Activated B cell treated with CpG ODN at 0.5 μM for 24 hours (primary cell): ENCODE results near the gene H6PD. TPM values are rescaled to one million over a fixed set of nuclear protein-coding genes. Genes with fewer than 3 reads are reported as not detected.

Source experiments
- ATAC-seq: fragments of 200-7000 bp; cut with Tn5 transposase; one replicate; pipeline ENCODE4 v1.10.0; 2021; ENCODE audit warnings: low read depth, mild to moderate bottlenecking, moderate library complexity
- CTCF ChIA-PET: fragments of 350-600 bp; sonication (Branson Sonifier 250); formaldehyde crosslinking; loops from one replicate; lab custom pipeline; 2021; ENCODE audit warnings: antibody characterized with exemption; lab: Charles Lee
- POLR2A ChIA-PET: fragments of 350-600 bp; sonication (Branson Sonifier 250); formaldehyde crosslinking; loops from one replicate; lab custom pipeline; 2021; ENCODE audit warnings: antibody characterized with exemption; lab: Charles Lee
- DNase-seq: peaks from one replicate; pipeline ENCODE4 v3.0.0; 2022
- H3K27ac Mint-ChIP-seq: one replicate; pipeline ENCODE4 v1.8.0; 2020; ENCODE audit warnings: mixed read lengths
- H3K27me3 Mint-ChIP-seq: one replicate; pipeline ENCODE4 v1.8.0; 2021; ENCODE audit warnings: mixed read lengths
- H3K36me3 Mint-ChIP-seq: one replicate; pipeline ENCODE4 v1.8.0; 2021; ENCODE audit warnings: low read depth, mixed read lengths
- H3K4me1 Mint-ChIP-seq: one replicate; pipeline ENCODE4 v1.8.0; 2021; ENCODE audit warnings: mixed read lengths
- H3K4me3 Mint-ChIP-seq: one replicate; pipeline ENCODE4 v1.8.0; 2020; ENCODE audit warnings: mild to moderate bottlenecking, mixed read lengths
- H3K9me3 Mint-ChIP-seq: one replicate; pipeline ENCODE4 v1.8.0; 2020; ENCODE audit warnings: mixed read lengths
- intact Hi-C: fragments of 100-400 bp; cut with micrococcal nuclease; formaldehyde crosslinking; loops from one replicate; pipeline ENCODE4 v1.15.1; 2024
- total RNA-seq: library from RNA; stranded (reverse); gene quantifications from 2 replicates; pipeline ENCODE4 v1.2.3, GENCODE V29; 2022
- TF ChIP-seq, protein P1 (sequence below): fragments of 200-600 bp; IDR thresholded peaks from one replicate; pipeline ENCODE4 v1.8.0; 2022; ENCODE audit warnings: antibody characterized with exemption, mild to moderate bottlenecking

Gene H6PD
- total RNA-seq, result 20.3 and 21.9 TPM in 2 replicates

DNA sequence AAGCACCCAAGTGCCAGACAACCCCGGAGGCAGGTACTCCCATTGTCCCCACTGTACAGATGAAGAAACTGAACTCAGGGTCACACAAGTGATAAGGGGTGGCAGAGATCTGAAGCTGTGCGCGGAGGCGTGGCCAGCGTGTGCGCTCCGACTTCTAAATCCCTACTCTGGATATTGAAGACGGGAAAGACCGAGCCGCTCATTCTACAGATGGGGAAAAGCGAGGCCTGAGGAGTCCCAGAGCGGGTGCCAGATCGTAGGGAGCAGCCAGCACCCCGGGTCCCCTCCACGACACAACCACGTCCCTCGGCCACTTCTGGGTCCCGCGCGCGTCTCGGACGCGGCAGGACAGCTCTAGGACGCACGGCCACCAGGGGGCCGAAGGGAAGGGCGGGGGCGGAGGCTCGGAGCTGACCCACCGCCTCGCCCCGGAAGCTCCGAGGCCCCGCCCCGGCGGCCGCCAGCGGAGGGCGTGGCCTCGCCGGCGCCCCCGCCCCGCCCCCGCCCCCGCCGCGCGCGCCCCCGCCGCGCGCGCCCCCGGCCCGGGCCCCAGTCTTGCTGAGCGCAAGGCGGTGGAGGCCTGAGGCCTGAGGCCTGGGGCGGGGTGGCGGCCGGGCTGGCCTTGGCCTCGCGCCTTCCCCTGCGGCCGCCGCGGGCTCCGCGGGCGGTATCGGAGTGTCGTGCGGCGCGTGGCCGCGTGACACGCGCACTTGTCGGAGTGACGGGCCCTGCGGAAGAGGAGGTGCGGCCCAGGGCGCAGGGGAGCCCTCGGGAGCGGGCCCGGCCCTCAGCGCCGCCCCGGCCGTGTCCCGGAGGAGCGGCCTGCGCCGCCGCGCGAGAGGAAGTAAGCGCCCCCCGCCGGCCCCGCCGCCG, at the start of gene H6PD:
Gene H6PD, plus strand, starts transcription at position 552 of the 873 bp plus-strand sequence. CDS start 10,161 bp downstream, outside the sequence.
- CTCF ChIA-PET, result interaction anchor here (0.5 to 1.7 kb wide), 10 partner anchors 10 to 632 kb away, joined by 3 to 8 read pairs (median 4); no protein-coding TSS in a partner anchor
- H3K4me1 Mint-ChIP-seq, result peaks cover 34% of the 10 kb centered on the region
- POLR2A ChIA-PET, result interaction anchor here (0.5 to 2.6 kb wide), 10 partner anchors 10 to 356 kb away, joined by 3 to 12 read pairs (median 4); partner anchors contain the start of genes ENO1 and GPR157
- intact Hi-C loops, result loop anchor here (1.0 kb wide), 3 partner anchors 105 to 305 kb away; partner anchors contain the start of genes GPR157 and SLC25A33
- ATAC-seq, result peak; percentile 82
- H3K27ac Mint-ChIP-seq, result peak within 1 kb of the TSS; percentile 94
- TF ChIP-seq, protein P1, sequence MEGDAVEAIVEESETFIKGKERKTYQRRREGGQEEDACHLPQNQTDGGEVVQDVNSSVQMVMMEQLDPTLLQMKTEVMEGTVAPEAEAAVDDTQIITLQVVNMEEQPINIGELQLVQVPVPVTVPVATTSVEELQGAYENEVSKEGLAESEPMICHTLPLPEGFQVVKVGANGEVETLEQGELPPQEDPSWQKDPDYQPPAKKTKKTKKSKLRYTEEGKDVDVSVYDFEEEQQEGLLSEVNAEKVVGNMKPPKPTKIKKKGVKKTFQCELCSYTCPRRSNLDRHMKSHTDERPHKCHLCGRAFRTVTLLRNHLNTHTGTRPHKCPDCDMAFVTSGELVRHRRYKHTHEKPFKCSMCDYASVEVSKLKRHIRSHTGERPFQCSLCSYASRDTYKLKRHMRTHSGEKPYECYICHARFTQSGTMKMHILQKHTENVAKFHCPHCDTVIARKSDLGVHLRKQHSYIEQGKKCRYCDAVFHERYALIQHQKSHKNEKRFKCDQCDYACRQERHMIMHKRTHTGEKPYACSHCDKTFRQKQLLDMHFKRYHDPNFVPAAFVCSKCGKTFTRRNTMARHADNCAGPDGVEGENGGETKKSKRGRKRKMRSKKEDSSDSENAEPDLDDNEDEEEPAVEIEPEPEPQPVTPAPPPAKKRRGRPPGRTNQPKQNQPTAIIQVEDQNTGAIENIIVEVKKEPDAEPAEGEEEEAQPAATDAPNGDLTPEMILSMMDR, result no peak
- H3K4me3 Mint-ChIP-seq, result peak within 1 kb of the TSS; percentile 92
- H3K9me3 Mint-ChIP-seq, result no peaks in the 10 kb centered on the region
- peak; percentile 82 for DNase-seq
- peaks cover 2% of the 10 kb centered on the region for H3K36me3 Mint-ChIP-seq
- H3K27me3 Mint-ChIP-seq, result no peaks in the 10 kb centered on the region

GRCh38 chr1:9186082-9186859, 48.3 kb upstream of the H6PD start:
- DNase-seq (no peak), ATAC-seq (no peak)
- Mint-ChIP-seq H3K27ac (no peak overlapping the region), H3K4me1 (peaks cover 9% of the 10 kb centered on the region), H3K9me3 (no peaks in the 10 kb centered on the region), H3K27me3 (peaks cover 12% of the 10 kb centered on the region), H3K4me3 (no peak overlapping the region), H3K36me3 (peaks cover 1% of the 10 kb centered on the region)
- intact Hi-C loops, result no loop called here
- ChIA-PET POLR2A (no interaction called here), CTCF (no interaction called here)
- TF ChIP-seq, protein P1, result no peak

DNA sequence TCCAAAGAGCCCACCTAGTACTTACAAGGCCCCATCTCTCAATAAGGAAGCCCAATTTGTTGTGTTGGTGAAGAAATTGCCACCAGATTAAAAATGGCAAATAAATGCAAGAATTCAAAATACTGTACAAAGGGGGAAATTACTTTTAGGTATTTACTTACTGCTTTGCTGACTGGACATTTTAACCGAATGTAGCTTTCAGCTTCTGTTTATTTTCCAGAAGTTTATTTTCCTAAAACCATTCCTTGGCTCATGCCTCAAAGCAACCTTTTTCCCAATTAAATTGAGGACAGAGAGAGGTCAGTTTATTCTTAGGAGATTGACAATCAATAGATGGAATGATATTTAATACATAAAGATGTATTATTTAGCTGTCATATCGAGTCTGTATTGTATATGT, 47.6 kb upstream of the H6PD start:
- ATAC-seq, result no peak
- DNase-seq, result no peak
- Mint-ChIP-seq H3K4me3 (no peak overlapping the region), H3K27me3 (peaks cover 6% of the 10 kb centered on the region), H3K27ac (no peak overlapping the region), H3K36me3 (no peaks in the 10 kb centered on the region), H3K9me3 (no peaks in the 10 kb centered on the region), H3K4me1 (peaks cover 2% of the 10 kb centered on the region)
- intact Hi-C loops, result no loop called here
- CTCF ChIA-PET, result interaction anchor here (1.4 kb wide), 1 partner anchor 77 kb away, joined by 5 read pairs; no protein-coding TSS in a partner anchor
- POLR2A ChIA-PET, result no interaction called here
- TF ChIP-seq, protein P1, result no peak

DNA sequence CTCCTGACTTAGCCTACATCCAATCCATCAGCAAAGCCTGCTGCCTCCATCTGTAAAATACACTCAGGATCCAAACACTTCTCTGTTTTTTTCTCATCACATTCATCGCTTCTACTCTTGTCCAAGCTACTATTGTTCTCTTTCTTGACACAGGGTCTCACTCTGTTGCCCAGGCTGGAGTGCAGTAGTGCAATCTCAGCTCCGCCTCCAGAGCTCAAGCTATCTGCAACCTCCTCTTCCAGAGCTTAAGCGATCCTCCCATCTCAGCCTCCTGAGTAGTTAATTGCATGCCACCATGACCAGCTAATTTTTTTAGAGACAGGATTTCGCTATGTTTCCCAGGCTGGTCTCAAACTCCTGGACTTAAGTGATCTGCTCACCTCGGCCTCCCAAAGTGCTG, 44.3 kb upstream of the H6PD start:
- H3K36me3 Mint-ChIP-seq, result no peaks in the 10 kb centered on the region
- H3K9me3 Mint-ChIP-seq, result no peaks in the 10 kb centered on the region
- no peak overlapping the region for H3K4me3 Mint-ChIP-seq
- POLR2A ChIA-PET, result no interaction called here
- no peak overlapping the region for H3K27ac Mint-ChIP-seq
- TF ChIP-seq, protein P1, result no peak
- intact Hi-C loops, result no loop called here
- ATAC-seq (no peak), DNase-seq (no peak)
- CTCF ChIA-PET, result interaction anchor here (0.6 to 1.1 kb wide), 2 partner anchors 10 to 267 kb away, joined by 3 read pairs; no protein-coding TSS in a partner anchor
- H3K4me1 Mint-ChIP-seq, result no peaks in the 10 kb centered on the region
- peaks cover 3% of the 10 kb centered on the region for H3K27me3 Mint-ChIP-seq
